SH-SY5Y (cell line): ENCODE results near the gene SEMA3F.

ENCODE experiments used
- GATA2 ChIP-seq: IDR thresholded peaks from 2 replicates; pipeline ENCODE4 v1.6.1; 2011; ENCODE audit warnings: mild to moderate bottlenecking, low read depth, low read length
- GATA3 ChIP-seq: IDR thresholded peaks from 2 replicates; pipeline ENCODE4 v1.6.1; 2011; ENCODE audit warnings: low read depth, mild to moderate bottlenecking, low read length, moderate library complexity

DNA sequence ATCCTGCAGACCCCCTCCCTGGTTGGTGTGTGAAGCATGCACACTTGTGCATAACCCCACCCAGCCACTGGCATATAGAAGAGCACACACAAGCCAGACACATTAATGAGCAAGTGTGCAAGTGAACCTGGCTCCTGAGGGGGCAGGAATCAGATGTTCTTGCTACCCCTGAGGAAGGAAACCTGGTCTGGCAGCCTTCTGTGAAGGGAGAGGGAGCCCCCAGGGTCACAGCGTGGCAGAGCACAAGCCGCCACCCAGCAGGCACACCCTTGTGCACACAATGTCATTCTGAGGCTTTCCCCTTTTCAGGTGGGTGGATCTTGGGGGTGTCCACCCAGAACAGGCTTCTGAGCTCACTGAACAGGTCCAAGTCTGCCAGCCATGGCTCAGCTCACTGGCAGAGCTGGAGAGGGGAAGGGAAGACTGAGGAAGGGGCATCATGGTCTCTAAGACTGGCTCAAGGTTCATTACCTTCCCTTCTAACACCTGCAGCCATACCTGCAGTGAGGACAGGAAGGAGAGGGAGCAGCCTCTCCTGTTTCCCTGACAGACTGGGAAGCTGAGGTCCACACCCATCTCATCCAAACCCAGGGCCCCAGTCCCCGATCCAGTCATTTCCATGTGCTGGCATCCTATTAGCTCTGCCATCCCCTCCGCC is 31.6 kb upstream of the SEMA3F start:
- TF ChIP-seq GATA2 (no peak), GATA3 (no peak)
